ENCODE results near the gene B3GNT5. TPM values are rescaled to one million over a fixed set of nuclear protein-coding genes. Genes with fewer than 3 reads are reported as not detected.

Gene B3GNT5
- total and polyA plus RNA-seq, 2 of the 8 experiments (the other 6 are each of a cell fraction or from before 2014, with no cell fraction given): 2.4 to 9.7 TPM

- Histone ChIP-seq H2BK12ac (ENCODE audit: low read depth, low read length) (no peak overlapping the region), H3K23ac (ENCODE audit: insufficient read length) (no peak overlapping the region), H2AK5ac (ENCODE audit: low read depth, low read length) (no peak overlapping the region), H3K4ac (replicated peaks; ENCODE audit: insufficient read length, low read depth, low read length) (no peak overlapping the region), H3K9ac (replicated peaks in 1 of 4; ENCODE audit: extremely low read depth in 1 of 4, low read depth in 3 of 4, low read length in 3 of 4) (no peak overlapping the region), H3K27ac (ENCODE audit: low read depth, low read length) (no peak overlapping the region), H3K56ac (replicated peaks; ENCODE audit: insufficient read length, low read depth, low read length) (no peak overlapping the region), H3K79me2 (ENCODE audit: control insufficient read depth in 1 of 2, insufficient read depth in 2 of 2, low read length in 2 of 2) (no peaks in the 10 kb centered on the region), H2BK5ac (ENCODE audit: low read depth, low read length) (no peak overlapping the region), H3K4me3 (ENCODE audit: extremely low read depth in 1 of 4, insufficient read depth in 2 of 4, low read depth in 3 of 4, low read length in 4 of 4) (no peak overlapping the region), H3K4me2 (ENCODE audit: insufficient read depth in 1 of 2, low read depth in 2 of 2, low read length in 2 of 2) (no peak overlapping the region), H3K79me1 (ENCODE audit: low read depth, low read length) (no peaks in the 10 kb centered on the region), H3K14ac (ENCODE audit: insufficient read length) (no peak overlapping the region), H2AFZ (ENCODE audit: low read length) (no peak overlapping the region), H3K36me3 (ENCODE audit: control insufficient read depth in 2 of 4, insufficient read depth in 4 of 4, low read length in 3 of 4) (no peaks in the 10 kb centered on the region; a peak in 1 of 8 replicates), H3K18ac (ENCODE audit: extremely low read depth, low read length) (no peak overlapping the region), H3K4me1 (replicated peaks in 1 of 4; ENCODE audit: control insufficient read depth in 3 of 4, insufficient read depth in 4 of 4, low read length in 3 of 4) (0 out of 7 replicates have a peak, but pooled peaks cover 0 to 3% (median 0%) of the 10 kb centered on the region in 4 experiments), H4K5ac (ENCODE audit: insufficient read length, low read depth, low read length) (no peak overlapping the region), H2BK15ac (ENCODE audit: low read length) (no peak overlapping the region), H3K23me2 (ENCODE audit: low read depth, low read length) (no peaks in the 10 kb centered on the region), H4K20me1 (replicated peaks in 1 of 2; ENCODE audit: control insufficient read depth in 1 of 2, insufficient read depth in 2 of 2, low read length in 2 of 2) (no peaks in the 10 kb centered on the region), H4K8ac (ENCODE audit: extremely low read depth, insufficient read depth, low read length) (no peak overlapping the region), H4K91ac (replicated peaks; ENCODE audit: insufficient read length, low read length) (no peak overlapping the region), H3K9me3 (ENCODE audit: insufficient read depth in 2 of 2, low read depth in 1 of 2, low read length in 1 of 2) (no peaks in the 10 kb centered on the region), H3K27me3 (replicated peaks in 1 of 4; ENCODE audit: control insufficient read depth in 3 of 4, extremely low read depth in 1 of 4, insufficient read depth in 3 of 4, low read length in 3 of 4) (no peaks in the 10 kb centered on the region), H2BK20ac (ENCODE audit: low read length) (no peak overlapping the region), H2BK120ac (replicated peaks; ENCODE audit: low read depth, low read length) (no peak overlapping the region)
- ChIA-PET CTCF (ENCODE audit: partially characterized antibody) (interaction anchor here (0.6 kb wide), 1 partner anchor 28 kb away, joined by 3 read pairs; no protein-coding TSS in a partner anchor), POLR2A (ENCODE audit: partially characterized antibody) (no interaction called here)
- 81% methylated on average over 5 of the region's 5 CpGs; no CpG with 5 or more reads in 1 of the 2 experiments for WGBS, 2 experiments (ENCODE audit: extremely low coverage in 1 of 2, insufficient coverage in 1 of 2, insufficient read length in 1 of 2, insufficient replicate concordance in 2 of 2, low coverage in 1 of 2, low lambda C conversion rate in 2 of 2, missing lambda C conversion rate in 1 of 2)
- FAIRE-seq (no peak), DNase-seq (ENCODE audit: low read depth in 1 of 2, low spot score in 2 of 2) (no peak)
- TF ChIP-seq SRF (IDR thresholded peaks at IDR 0.05; ENCODE audit: low read depth, low read length): no peak
- TF ChIP-seq TCF12 (IDR thresholded peaks at IDR 0.05; ENCODE audit: low read depth, low read length): no peak
- TF ChIP-seq GABPA (IDR thresholded peaks at IDR 0.05; ENCODE audit: borderline replicate concordance, insufficient read depth, low read length): no peak
- no peak for TF ChIP-seq BACH1 (IDR thresholded peaks at IDR 0.05; ENCODE audit: low read length)
- no peak for TF ChIP-seq PHF8 (conservative IDR thresholded peaks at IDR 0.05; ENCODE audit: low read depth, low read length)
Observed at GRCh38 chr3:183210341-183210740, 42.7 kb upstream of the B3GNT5 start.

Data from H1 (cell line).